ENCODE measurements around the gene CWC27.

DNA sequence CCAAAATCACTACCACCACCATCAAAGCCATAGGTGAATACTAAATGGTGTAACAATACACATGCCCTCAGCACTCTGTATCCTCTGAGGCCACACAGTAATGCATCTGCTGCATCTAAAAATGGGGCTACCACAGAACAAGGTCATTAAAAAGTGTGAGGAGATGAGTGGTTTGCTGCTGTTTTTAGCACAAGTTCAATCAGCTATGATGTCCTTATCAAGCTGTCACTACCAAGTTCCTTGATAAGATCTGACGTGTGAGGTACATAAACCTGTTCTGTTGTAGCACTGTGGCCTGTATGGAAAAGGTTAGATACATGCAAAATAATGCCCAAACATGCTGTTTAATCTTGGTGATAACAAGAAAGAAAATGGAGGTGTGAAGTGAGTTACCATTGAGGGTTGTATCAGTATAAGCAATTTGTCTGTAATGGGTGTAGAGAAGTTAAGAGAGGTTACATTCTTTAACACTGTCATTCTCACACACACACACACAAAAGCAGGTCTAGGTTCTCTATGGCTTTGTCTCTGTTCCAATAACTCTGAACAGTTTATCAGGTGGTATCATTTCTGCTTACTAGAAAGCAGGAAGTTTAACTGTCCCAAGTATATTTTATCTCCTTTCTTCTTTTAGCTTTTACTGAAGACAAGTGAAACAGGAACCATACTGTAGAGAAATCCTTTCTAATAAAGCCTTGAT, 252.9 kb downstream of the CWC27 start:
- no peak for TF ChIP-seq CTCF (IDR thresholded peaks at IDR 0.05)
- TF ChIP-seq ZFX (IDR thresholded peaks at IDR 0.05; ENCODE audit: borderline replicate concordance): no peak
